ENCODE data around the gene CHRDL1. TPM values are rescaled to one million over a fixed set of nuclear protein-coding genes. Genes with fewer than 3 reads are reported as not detected.

Gene CHRDL1
- polyA plus RNA-seq, 1 of the 3 experiments (the other 2 are of a cell fraction) = 0.64 TPM

DNA sequence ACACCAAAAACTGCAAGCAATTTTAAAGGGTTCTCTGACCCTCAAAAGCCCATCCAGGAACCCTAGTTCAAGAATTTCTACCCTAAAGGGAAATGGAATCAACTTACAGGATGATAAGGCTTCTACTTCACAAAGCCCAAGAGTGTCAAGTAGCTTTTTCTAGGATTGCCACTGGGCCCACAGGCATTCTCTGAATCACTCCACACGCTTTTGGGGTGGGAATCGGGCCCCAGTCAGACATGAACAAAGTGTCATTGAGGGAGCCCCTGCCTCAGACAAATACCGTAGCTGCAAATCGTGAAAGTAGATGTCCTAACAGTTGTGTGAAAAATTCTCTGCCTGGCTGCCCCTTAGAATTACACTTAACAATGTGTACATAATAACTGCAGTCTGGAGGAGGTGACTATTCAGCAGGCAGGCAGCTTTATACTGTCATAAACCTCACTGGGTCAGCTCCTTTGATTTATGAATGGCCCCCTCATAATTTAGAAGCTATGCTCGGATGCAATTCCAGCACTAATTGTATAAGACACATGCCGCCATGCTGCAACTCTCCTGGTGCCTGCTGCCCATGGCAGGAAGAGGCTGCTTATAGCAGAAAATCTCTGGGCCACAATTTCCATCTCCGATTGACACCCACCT lies 36.7 kb downstream of the CHRDL1 start (continued):
- TF ChIP-seq, protein P1, sequence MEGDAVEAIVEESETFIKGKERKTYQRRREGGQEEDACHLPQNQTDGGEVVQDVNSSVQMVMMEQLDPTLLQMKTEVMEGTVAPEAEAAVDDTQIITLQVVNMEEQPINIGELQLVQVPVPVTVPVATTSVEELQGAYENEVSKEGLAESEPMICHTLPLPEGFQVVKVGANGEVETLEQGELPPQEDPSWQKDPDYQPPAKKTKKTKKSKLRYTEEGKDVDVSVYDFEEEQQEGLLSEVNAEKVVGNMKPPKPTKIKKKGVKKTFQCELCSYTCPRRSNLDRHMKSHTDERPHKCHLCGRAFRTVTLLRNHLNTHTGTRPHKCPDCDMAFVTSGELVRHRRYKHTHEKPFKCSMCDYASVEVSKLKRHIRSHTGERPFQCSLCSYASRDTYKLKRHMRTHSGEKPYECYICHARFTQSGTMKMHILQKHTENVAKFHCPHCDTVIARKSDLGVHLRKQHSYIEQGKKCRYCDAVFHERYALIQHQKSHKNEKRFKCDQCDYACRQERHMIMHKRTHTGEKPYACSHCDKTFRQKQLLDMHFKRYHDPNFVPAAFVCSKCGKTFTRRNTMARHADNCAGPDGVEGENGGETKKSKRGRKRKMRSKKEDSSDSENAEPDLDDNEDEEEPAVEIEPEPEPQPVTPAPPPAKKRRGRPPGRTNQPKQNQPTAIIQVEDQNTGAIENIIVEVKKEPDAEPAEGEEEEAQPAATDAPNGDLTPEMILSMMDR (IDR thresholded peaks at IDR 0.05) = no peak
- TF ChIP-seq, protein P2, sequence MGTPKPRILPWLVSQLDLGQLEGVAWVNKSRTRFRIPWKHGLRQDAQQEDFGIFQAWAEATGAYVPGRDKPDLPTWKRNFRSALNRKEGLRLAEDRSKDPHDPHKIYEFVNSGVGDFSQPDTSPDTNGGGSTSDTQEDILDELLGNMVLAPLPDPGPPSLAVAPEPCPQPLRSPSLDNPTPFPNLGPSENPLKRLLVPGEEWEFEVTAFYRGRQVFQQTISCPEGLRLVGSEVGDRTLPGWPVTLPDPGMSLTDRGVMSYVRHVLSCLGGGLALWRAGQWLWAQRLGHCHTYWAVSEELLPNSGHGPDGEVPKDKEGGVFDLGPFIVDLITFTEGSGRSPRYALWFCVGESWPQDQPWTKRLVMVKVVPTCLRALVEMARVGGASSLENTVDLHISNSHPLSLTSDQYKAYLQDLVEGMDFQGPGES (IDR thresholded peaks at IDR 0.05; ENCODE audit: low read depth, low read length) = no peak
- TF ChIP-seq, protein P3, sequence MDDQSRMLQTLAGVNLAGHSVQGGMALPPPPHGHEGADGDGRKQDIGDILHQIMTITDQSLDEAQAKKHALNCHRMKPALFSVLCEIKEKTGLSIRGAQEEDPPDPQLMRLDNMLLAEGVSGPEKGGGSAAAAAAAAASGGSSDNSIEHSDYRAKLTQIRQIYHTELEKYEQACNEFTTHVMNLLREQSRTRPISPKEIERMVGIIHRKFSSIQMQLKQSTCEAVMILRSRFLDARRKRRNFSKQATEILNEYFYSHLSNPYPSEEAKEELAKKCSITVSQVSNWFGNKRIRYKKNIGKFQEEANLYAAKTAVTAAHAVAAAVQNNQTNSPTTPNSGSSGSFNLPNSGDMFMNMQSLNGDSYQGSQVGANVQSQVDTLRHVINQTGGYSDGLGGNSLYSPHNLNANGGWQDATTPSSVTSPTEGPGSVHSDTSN (IDR thresholded peaks at IDR 0.05) = no peak
- TF ChIP-seq TAF1 (IDR thresholded peaks at IDR 0.05; ENCODE audit: borderline replicate concordance, low read depth, low read length) = no peak
- TF ChIP-seq GABPA (IDR thresholded peaks at IDR 0.05; ENCODE audit: low read depth) = no peak

DNA sequence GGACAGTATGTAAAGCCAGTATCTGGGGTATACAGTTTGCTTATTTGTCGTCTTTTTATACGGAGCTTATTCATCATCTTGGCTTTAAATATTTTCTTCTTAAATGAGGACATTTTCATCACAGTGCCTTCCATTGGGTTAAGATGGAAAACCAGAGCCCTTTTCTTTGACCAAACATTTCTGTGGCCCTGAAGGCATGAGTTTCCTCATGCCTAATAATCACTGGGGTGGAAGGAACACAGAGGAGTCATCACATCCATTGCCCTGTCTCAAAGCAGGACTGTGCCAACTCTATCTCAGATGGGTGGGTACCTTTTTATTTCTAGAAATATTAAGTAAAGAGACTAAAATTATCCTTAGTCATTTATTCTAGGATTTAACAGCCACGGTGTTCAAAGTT lies 40.0 kb downstream of the CHRDL1 start:
- Histone ChIP-seq H3K9me3 (no peaks in the 10 kb centered on the region), H3K4me1 (ENCODE audit: control insufficient read depth in 1 of 2, insufficient read depth in 2 of 2, low read depth in 1 of 2, low read length in 1 of 2) (no peaks in the 10 kb centered on the region)
- DNase-seq = no peak
- TF ChIP-seq POLR2AphosphoS5 (IDR thresholded peaks at IDR 0.05; ENCODE audit: low read depth, low read length) (no peak), FOSL2 (IDR thresholded peaks at IDR 0.05; ENCODE audit: borderline replicate concordance, low read depth) (no peak), SMC3 (IDR thresholded peaks at IDR 0.05; ENCODE audit: low read depth, low read length) (no peak), TAF1 (IDR thresholded peaks at IDR 0.05; ENCODE audit: borderline replicate concordance, low read depth, low read length) (no peak), RCOR1 (IDR thresholded peaks at IDR 0.05; ENCODE audit: low read length) (no peak), GATA2 (CRISPR knock-in tag; IDR thresholded peaks at IDR 0.05) (no peak), FOXJ3 (CRISPR knock-in tag; IDR thresholded peaks at IDR 0.05) (no peak), TCF12 (IDR thresholded peaks at IDR 0.05) (no peak), MXI1 (IDR thresholded peaks at IDR 0.05; ENCODE audit: low read depth, low read length) (no peak), SIN3A (IDR thresholded peaks at IDR 0.05; ENCODE audit: borderline replicate concordance, low read depth, low read length) (no peak), RFX5 (IDR thresholded peaks at IDR 0.05; ENCODE audit: low read length) (no peak), RAD21 (IDR thresholded peaks at IDR 0.05; ENCODE audit: low read length) (no peak), NFIC (IDR thresholded peaks at IDR 0.05; ENCODE audit: borderline replicate concordance) (no peak)
- TF ChIP-seq, protein P1 (IDR thresholded peaks at IDR 0.05) = no peak
- TF ChIP-seq, protein P4, sequence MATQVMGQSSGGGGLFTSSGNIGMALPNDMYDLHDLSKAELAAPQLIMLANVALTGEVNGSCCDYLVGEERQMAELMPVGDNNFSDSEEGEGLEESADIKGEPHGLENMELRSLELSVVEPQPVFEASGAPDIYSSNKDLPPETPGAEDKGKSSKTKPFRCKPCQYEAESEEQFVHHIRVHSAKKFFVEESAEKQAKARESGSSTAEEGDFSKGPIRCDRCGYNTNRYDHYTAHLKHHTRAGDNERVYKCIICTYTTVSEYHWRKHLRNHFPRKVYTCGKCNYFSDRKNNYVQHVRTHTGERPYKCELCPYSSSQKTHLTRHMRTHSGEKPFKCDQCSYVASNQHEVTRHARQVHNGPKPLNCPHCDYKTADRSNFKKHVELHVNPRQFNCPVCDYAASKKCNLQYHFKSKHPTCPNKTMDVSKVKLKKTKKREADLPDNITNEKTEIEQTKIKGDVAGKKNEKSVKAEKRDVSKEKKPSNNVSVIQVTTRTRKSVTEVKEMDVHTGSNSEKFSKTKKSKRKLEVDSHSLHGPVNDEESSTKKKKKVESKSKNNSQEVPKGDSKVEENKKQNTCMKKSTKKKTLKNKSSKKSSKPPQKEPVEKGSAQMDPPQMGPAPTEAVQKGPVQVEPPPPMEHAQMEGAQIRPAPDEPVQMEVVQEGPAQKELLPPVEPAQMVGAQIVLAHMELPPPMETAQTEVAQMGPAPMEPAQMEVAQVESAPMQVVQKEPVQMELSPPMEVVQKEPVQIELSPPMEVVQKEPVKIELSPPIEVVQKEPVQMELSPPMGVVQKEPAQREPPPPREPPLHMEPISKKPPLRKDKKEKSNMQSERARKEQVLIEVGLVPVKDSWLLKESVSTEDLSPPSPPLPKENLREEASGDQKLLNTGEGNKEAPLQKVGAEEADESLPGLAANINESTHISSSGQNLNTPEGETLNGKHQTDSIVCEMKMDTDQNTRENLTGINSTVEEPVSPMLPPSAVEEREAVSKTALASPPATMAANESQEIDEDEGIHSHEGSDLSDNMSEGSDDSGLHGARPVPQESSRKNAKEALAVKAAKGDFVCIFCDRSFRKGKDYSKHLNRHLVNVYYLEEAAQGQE (IDR thresholded peaks at IDR 0.05; ENCODE audit: low read depth, low read length) = no peak
- TF ChIP-seq, protein P5, sequence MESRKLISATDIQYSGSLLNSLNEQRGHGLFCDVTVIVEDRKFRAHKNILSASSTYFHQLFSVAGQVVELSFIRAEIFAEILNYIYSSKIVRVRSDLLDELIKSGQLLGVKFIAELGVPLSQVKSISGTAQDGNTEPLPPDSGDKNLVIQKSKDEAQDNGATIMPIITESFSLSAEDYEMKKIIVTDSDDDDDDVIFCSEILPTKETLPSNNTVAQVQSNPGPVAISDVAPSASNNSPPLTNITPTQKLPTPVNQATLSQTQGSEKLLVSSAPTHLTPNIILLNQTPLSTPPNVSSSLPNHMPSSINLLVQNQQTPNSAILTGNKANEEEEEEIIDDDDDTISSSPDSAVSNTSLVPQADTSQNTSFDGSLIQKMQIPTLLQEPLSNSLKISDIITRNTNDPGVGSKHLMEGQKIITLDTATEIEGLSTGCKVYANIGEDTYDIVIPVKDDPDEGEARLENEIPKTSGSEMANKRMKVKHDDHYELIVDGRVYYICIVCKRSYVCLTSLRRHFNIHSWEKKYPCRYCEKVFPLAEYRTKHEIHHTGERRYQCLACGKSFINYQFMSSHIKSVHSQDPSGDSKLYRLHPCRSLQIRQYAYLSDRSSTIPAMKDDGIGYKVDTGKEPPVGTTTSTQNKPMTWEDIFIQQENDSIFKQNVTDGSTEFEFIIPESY (IDR thresholded peaks at IDR 0.05; ENCODE audit: borderline replicate concordance, low read depth) = no peak

More for the DNA sequence above, 40.0 kb downstream of the CHRDL1 start:
- no peaks in the 10 kb centered on the region for H4K20me1 ChIP-seq (ENCODE audit: insufficient read depth)
- POLR2A ChIA-PET = no interaction called here
- no peak overlapping the region for H3K4me3 ChIP-seq (ENCODE audit: low read depth in 2 of 2, low read length in 1 of 2)
- 32% methylated on average over 3 of the region's 3 CpGs for WGBS (ENCODE audit: low lambda C conversion rate)
- H3K79me2 ChIP-seq (ENCODE audit: insufficient read depth) = no peaks in the 10 kb centered on the region
- no peaks in the 10 kb centered on the region for H3K9me2 ChIP-seq
- H3K36me3 ChIP-seq (replicated peaks in 1 of 2; ENCODE audit: control insufficient read depth in 1 of 2, insufficient read depth in 2 of 2, low read length in 1 of 2) = no peaks in the 10 kb centered on the region
- CTCF ChIA-PET = no interaction called here
- no peak overlapping the region for H3K4me2 ChIP-seq
- H2AFZ ChIP-seq (ENCODE audit: low read depth) = no peak overlapping the region
- H3F3A ChIP-seq (replicated peaks; ENCODE audit: insufficient read depth) = no peaks in the 10 kb centered on the region
- no peak overlapping the region for H3K27ac ChIP-seq (ENCODE audit: low read depth in 2 of 2, low read length in 1 of 2)
- no peak overlapping the region for H3K9ac ChIP-seq
- H3K27me3 ChIP-seq (ENCODE audit: insufficient read depth) = no peaks in the 10 kb centered on the region; the same call in 1 of the 2 replicates
